ENCODE measurements around the gene GPR158.

GPR158 gene

DNA sequence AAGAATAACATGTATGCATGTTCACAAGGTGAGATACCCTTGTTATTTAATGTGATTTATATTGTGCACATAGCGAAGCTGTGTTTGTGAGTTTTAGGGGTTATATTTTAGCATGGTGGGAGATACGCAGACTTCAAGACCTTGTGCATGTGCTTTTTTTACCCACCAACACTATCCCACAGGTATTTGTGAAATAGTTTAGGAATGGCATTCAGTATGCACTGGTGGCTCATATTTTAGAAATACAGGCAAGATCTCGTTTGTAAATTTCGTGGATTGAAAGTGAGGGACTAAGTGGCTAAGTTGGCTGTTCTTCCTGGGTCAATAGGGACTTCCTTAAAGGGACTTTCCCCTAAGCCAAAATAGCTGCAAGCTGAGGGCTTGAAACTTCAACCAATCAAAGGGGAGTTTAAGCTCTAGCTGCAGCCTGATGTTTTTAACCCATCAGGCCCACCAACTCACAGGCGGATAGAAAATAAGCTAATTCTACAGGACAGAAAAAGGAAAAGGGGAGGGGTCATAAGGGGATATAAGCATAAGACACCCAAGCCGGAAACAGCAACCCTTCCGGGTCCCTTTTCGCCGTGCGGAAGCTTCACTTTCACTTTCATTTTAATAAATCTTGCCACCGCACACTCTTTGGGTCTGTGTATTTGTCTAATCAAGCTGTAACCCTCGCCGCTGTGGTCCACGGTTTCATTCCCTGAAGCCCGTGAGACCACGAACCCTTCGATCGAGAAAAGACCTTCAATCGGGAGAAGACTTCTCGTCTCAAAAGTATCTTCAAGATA lies 291.0 kb downstream of the GPR158 start:
- no peak for FAIRE-seq
- TF ChIP-seq POU2F2 (IDR thresholded peaks at IDR 0.05; ENCODE audit: low read depth, low read length) (no peak), SPI1 (IDR thresholded peaks at IDR 0.05; ENCODE audit: low read depth, low read length) (no peak), PAX5 (IDR thresholded peaks at IDR 0.05; ENCODE audit: insufficient read depth, low read length, severe bottlenecking) (no peak), TAF1 (IDR thresholded peaks at IDR 0.05; ENCODE audit: low read depth, low read length) (no peak), POLR2A (IDR thresholded peaks at IDR 0.05; ENCODE audit: low read depth, low read length) (no peak), POLR2AphosphoS5 (IDR thresholded peaks at IDR 0.05; ENCODE audit: low read depth, low read length) (no peak)
- DNase-seq (ENCODE audit: insufficient read length, low spot score), result no peak

DNA sequence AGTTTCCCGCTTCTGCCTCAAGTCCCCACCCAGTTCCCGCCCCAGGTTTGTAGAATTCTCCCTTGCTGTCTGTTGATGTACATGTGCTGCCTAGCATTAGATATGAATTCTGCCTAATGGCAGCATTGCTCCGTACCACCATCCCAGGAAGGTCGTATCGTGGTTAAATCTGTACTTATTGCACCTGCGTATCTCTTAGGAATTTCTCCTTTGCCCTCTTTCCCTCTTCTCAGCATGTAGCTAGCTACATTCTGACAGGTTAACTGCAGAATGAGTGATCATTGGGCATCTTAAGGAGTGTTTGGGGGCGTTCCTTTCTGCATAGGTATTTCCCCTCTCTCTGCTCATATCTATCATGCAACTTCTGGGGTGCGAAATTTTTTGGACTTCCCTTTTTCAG lies 293.1 kb downstream of the GPR158 start:
- TF ChIP-seq SPI1 (IDR thresholded peaks at IDR 0.05; ENCODE audit: low read depth, low read length) (no peak), TAF1 (IDR thresholded peaks at IDR 0.05; ENCODE audit: low read depth, low read length) (no peak), POU2F2 (IDR thresholded peaks at IDR 0.05; ENCODE audit: low read depth, low read length) (no peak), POLR2A (IDR thresholded peaks at IDR 0.05; ENCODE audit: low read depth, low read length) (no peak), POLR2AphosphoS5 (IDR thresholded peaks at IDR 0.05; ENCODE audit: low read depth, low read length) (no peak), PAX5 (IDR thresholded peaks at IDR 0.05; ENCODE audit: insufficient read depth, low read length, severe bottlenecking) (no peak)
- no peak for FAIRE-seq
- no peak for DNase-seq (ENCODE audit: insufficient read length, low spot score)

DNA sequence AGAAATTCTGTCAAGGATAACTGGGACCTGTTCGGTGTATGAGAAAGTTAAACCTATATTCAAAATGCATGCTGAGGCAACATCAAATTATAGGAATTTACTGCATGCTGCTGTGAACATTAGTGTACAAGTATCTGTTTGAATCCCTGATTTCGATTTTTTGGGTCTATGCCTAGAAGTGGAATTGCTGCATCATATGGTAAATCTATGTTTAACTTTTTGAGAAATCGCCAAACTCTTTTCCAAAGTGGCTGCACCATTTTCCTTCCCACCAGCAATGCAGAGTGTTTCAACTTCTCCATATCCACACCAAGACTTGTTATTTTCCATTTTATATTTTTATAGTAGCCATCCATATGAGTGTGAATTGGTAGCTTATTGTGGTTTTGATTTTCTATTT lies 306.7 kb downstream of the GPR158 start:
- FAIRE-seq, result no peak
- DNase-seq (ENCODE audit: insufficient read length, low spot score), result no peak
- TF ChIP-seq PAX5 (IDR thresholded peaks at IDR 0.05; ENCODE audit: insufficient read depth, low read length, severe bottlenecking) (no peak), POLR2A (IDR thresholded peaks at IDR 0.05; ENCODE audit: low read depth, low read length) (no peak), POLR2AphosphoS5 (IDR thresholded peaks at IDR 0.05; ENCODE audit: low read depth, low read length) (no peak), POU2F2 (IDR thresholded peaks at IDR 0.05; ENCODE audit: low read depth, low read length) (no peak), TAF1 (IDR thresholded peaks at IDR 0.05; ENCODE audit: low read depth, low read length) (no peak)

DNA sequence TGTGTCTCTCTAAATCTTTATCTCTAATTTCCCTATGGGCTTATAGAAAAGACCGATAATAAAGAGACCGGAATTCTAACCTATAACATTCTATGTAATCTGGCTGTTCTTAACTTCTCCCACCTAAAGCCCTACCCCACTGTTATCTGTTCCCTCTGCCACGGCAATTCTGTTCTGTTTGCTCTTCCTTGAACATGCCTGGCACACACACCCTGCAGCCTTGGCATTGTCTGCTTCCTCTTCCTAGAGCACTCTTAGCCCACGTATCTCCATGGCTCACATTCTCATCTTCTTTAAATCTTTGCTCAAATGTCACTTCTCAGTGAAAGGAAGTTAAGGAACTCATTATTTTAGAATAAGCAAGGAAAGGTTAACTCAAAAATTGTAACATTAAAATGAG lies 309.2 kb downstream of the GPR158 start:
- DNase-seq (ENCODE audit: insufficient read length, low spot score) (no peak), FAIRE-seq (no peak)
- TF ChIP-seq POLR2A (IDR thresholded peaks at IDR 0.05; ENCODE audit: low read depth, low read length), result no peak
- TF ChIP-seq POLR2AphosphoS5 (IDR thresholded peaks at IDR 0.05; ENCODE audit: low read depth, low read length), result no peak
- TF ChIP-seq PAX5 (IDR thresholded peaks at IDR 0.05; ENCODE audit: insufficient read depth, low read length, severe bottlenecking), result no peak
- no peak for TF ChIP-seq POU2F2 (IDR thresholded peaks at IDR 0.05; ENCODE audit: low read depth, low read length)
- no peak for TF ChIP-seq SPI1 (IDR thresholded peaks at IDR 0.05; ENCODE audit: low read depth, low read length)
- no peak for TF ChIP-seq TAF1 (IDR thresholded peaks at IDR 0.05; ENCODE audit: low read depth, low read length)

DNA sequence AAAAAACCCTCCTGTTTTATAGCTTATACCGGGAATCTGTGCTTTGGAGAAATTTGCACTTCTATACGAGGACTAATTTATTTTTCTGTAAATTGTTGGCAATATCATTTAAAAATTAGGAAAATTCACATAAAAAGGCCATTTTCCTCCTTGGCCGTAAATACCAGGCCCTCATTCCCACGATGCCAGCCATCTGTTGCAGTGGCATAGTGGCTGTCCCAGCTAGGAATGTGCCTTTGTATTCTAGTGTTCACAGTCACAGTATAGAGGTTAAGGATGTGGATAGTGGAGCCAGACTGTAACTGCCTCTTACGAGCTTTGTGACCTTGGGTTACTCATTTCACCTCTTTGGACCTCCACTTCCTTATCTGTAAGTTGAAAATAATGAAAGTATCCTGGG lies 312.5 kb downstream of the GPR158 start:
- FAIRE-seq (no peak), DNase-seq (ENCODE audit: insufficient read length, low spot score) (no peak)
- TF ChIP-seq TAF1 (IDR thresholded peaks at IDR 0.05; ENCODE audit: low read depth, low read length) (no peak), POLR2A (IDR thresholded peaks at IDR 0.05; ENCODE audit: low read depth, low read length) (no peak), SPI1 (IDR thresholded peaks at IDR 0.05; ENCODE audit: low read depth, low read length) (no peak), POU2F2 (IDR thresholded peaks at IDR 0.05; ENCODE audit: low read depth, low read length) (no peak), PAX5 (IDR thresholded peaks at IDR 0.05; ENCODE audit: insufficient read depth, low read length, severe bottlenecking) (no peak), POLR2AphosphoS5 (IDR thresholded peaks at IDR 0.05; ENCODE audit: low read depth, low read length) (no peak)

DNA sequence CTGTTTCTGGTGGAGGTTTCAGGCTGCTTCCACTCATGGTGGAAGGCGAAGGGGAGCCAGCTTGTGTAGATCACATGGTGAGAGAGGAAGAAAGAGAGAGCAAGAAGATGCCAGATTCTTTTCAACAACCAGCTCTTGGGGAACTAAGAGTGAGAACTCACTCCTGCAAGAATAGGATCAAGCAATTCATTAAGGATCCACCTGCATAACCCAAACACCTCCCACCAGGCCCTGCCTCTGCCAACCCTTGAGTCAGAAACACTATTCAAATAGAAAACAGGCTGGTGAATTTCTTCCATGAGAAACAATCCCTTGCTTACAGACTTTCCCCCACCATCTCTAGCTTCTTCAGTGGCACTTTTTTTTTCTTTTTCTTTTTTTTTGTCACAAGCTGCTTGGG lies 317.2 kb downstream of the GPR158 start:
- no peak for DNase-seq (ENCODE audit: insufficient read length, low spot score)
- TF ChIP-seq POLR2A (IDR thresholded peaks at IDR 0.05; ENCODE audit: low read depth, low read length) (no peak), PAX5 (IDR thresholded peaks at IDR 0.05; ENCODE audit: insufficient read depth, low read length, severe bottlenecking) (no peak), POU2F2 (IDR thresholded peaks at IDR 0.05; ENCODE audit: low read depth, low read length) (no peak), POLR2AphosphoS5 (IDR thresholded peaks at IDR 0.05; ENCODE audit: low read depth, low read length) (no peak), TAF1 (IDR thresholded peaks at IDR 0.05; ENCODE audit: low read depth, low read length) (no peak), SPI1 (IDR thresholded peaks at IDR 0.05; ENCODE audit: low read depth, low read length) (no peak)
- no peak for FAIRE-seq

DNA sequence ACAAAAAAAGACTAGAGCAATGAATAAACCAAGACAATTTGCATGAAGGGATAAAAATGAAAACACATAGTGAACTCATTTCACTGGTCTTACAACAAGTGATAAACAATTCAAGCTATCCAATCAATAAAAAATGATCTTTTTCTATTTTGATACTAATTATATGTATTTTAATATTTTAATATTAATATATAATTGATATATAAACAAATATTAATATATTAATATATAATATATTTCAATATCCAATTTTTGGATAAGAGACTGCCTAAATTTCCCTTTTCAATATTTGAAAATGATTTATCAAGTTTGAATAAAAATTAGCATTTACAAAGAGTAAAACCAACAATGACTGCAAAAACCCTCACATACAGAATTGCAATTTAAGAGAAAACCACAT lies 317.9 kb downstream of the GPR158 start:
- DNase-seq (ENCODE audit: insufficient read length, low spot score) (no peak), FAIRE-seq (no peak)
- no peak for TF ChIP-seq SPI1 (IDR thresholded peaks at IDR 0.05; ENCODE audit: low read depth, low read length)
- TF ChIP-seq PAX5 (IDR thresholded peaks at IDR 0.05; ENCODE audit: insufficient read depth, low read length, severe bottlenecking), result no peak
- no peak for TF ChIP-seq POLR2AphosphoS5 (IDR thresholded peaks at IDR 0.05; ENCODE audit: low read depth, low read length)
- TF ChIP-seq TAF1 (IDR thresholded peaks at IDR 0.05; ENCODE audit: low read depth, low read length), result no peak
- no peak for TF ChIP-seq POU2F2 (IDR thresholded peaks at IDR 0.05; ENCODE audit: low read depth, low read length)
- no peak for TF ChIP-seq POLR2A (IDR thresholded peaks at IDR 0.05; ENCODE audit: low read depth, low read length)

DNA sequence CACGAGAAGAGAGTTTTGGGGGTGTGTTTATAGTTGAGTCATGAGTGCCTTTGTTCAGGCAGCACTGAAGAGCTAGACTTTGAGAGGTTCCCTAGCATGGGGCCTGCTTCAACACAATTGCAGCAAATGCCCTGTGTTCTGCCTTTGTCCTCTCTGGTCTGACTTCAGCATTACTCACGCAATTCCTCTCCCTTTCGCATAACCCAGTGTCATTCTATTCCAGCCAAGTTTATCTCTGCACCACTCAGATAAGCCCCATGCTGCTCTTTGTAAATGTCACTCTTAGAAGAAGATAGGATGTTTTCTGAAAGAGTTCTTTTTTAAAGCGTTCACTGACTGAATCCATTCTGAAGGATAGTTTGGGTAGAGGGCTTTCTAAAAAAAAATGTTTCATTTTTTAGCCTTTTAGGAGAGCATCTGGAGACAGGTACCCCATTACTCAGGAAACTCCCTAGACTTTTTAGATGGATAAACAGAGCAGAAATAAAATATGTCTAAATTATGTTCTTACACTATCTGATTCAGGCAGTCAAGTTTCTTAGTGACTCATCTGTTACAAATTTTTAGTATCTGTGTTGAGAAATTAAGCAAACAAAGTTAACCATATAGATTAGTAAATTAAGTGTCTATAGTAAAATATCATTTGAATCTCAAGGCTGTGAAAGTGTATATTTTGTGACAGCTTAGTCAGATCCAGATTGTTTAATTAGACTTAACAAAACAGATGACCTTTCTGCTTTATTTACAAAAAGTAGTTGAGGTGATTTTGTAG lies 318.5 kb downstream of the GPR158 start:
- FAIRE-seq, result no peak
- no peak for DNase-seq (ENCODE audit: insufficient read length, low spot score)
- TF ChIP-seq POLR2AphosphoS5 (IDR thresholded peaks at IDR 0.05; ENCODE audit: low read depth, low read length) (no peak), TAF1 (IDR thresholded peaks at IDR 0.05; ENCODE audit: low read depth, low read length) (no peak), PAX5 (IDR thresholded peaks at IDR 0.05; ENCODE audit: insufficient read depth, low read length, severe bottlenecking) (no peak), POLR2A (IDR thresholded peaks at IDR 0.05; ENCODE audit: low read depth, low read length) (no peak), SPI1 (IDR thresholded peaks at IDR 0.05; ENCODE audit: low read depth, low read length) (no peak), POU2F2 (IDR thresholded peaks at IDR 0.05; ENCODE audit: low read depth, low read length) (no peak)

DNA sequence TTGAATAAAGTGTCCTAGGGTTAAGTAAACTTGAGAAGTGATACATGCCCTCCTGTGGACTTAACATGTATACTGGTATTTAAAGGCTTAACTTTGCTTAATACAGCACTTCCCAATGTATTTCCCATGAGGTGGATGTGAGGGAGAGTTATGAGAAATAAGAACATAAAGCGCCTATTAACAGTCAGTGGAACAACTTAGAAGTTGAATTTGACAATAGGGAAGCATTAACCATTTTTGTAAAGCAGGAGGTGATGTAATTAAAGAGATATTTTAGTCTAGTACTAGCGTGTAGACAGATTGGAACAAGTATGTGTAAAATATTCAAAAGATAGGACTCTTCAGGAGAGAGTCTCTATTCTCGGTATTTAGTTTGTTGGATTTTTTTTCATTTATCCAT lies 322.4 kb downstream of the GPR158 start:
- no peak for DNase-seq (ENCODE audit: insufficient read length, low spot score)
- TF ChIP-seq SPI1 (IDR thresholded peaks at IDR 0.05; ENCODE audit: low read depth, low read length), result no peak
- no peak for TF ChIP-seq TAF1 (IDR thresholded peaks at IDR 0.05; ENCODE audit: low read depth, low read length)
- TF ChIP-seq POU2F2 (IDR thresholded peaks at IDR 0.05; ENCODE audit: low read depth, low read length), result no peak
- no peak for TF ChIP-seq POLR2AphosphoS5 (IDR thresholded peaks at IDR 0.05; ENCODE audit: low read depth, low read length)
- TF ChIP-seq PAX5 (IDR thresholded peaks at IDR 0.05; ENCODE audit: insufficient read depth, low read length, severe bottlenecking), result no peak
- TF ChIP-seq POLR2A (IDR thresholded peaks at IDR 0.05; ENCODE audit: low read depth, low read length), result no peak
- no peak for FAIRE-seq
